HEK293 (cell line): ENCODE results near the gene FCN1.

Experiments
- CTCF ChIP-seq: fragments of 450-650 bp; formaldehyde crosslinking; IDR thresholded peaks from 2 replicates; pipeline ENCODE4 v1.5.1; 2016; ENCODE audit warnings: missing biosample characterization, missing genetic modification characterization
- HOXA7 ChIP-seq: sonication (generic); formaldehyde crosslinking; IDR thresholded peaks from 2 replicates; pipeline ENCODE4 v1.8.1; 2022; ENCODE audit warnings: missing genetic modification reagents, borderline replicate concordance
- HOXD13 ChIP-seq: sonication (generic); formaldehyde crosslinking; IDR thresholded peaks from 2 replicates; pipeline ENCODE4 v1.8.0; 2022; ENCODE audit warnings: missing genetic modification reagents, borderline replicate concordance
- KLF8 ChIP-seq: fragments of 450-650 bp; formaldehyde crosslinking; IDR thresholded peaks from 2 replicates; pipeline ENCODE4 v1.5.1; 2016; ENCODE audit warnings: missing biosample characterization, missing genetic modification characterization
- MYNN ChIP-seq: fragments of 450-650 bp; formaldehyde crosslinking; IDR thresholded peaks from 2 replicates; pipeline ENCODE4 v1.5.1; 2016; ENCODE audit warnings: missing biosample characterization, missing genetic modification characterization, borderline replicate concordance
- PRDM10 ChIP-seq: fragments of 450-650 bp; formaldehyde crosslinking; IDR thresholded peaks from 2 replicates; pipeline ENCODE4 v1.5.1; 2016; ENCODE audit warnings: missing biosample characterization, missing genetic modification characterization
- SETDB1 ChIP-seq: IDR thresholded peaks from one replicate; pipeline ENCODE4 v1.6.1; 2017; ENCODE audit warnings: mild to moderate bottlenecking, low read length, moderate library complexity, mixed read lengths; ENCODE audit not compliant: insufficient read length
- ZBTB20 ChIP-seq: fragments of 450-650 bp; formaldehyde crosslinking; IDR thresholded peaks from 2 replicates; pipeline ENCODE4 v1.5.1; 2016; ENCODE audit warnings: missing biosample characterization, missing genetic modification characterization
- ZBTB26 ChIP-seq: fragments of 450-650 bp; formaldehyde crosslinking; optimal IDR thresholded peaks from 2 replicates; pipeline ENCODE3; 2016; ENCODE audit warnings: missing biosample characterization, mild to moderate bottlenecking, missing genetic modification characterization
- ZBTB44 ChIP-seq: fragments of 450-650 bp; IDR thresholded peaks from 2 replicates; pipeline ENCODE4 v1.5.1; 2018; ENCODE audit warnings: missing biosample characterization, mild to moderate bottlenecking, missing genetic modification characterization
- ZBTB6 ChIP-seq: fragments of 450-650 bp; formaldehyde crosslinking; IDR thresholded peaks from 2 replicates; pipeline ENCODE4 v1.5.1; 2017; ENCODE audit warnings: missing biosample characterization, missing genetic modification characterization
- ZBTB7A ChIP-seq: fragments of 450-650 bp; formaldehyde crosslinking; IDR thresholded peaks from 2 replicates; pipeline ENCODE4 v1.5.1; 2016; ENCODE audit warnings: low read depth, missing biosample characterization, missing genetic modification characterization
- ZFHX2 ChIP-seq: fragments of 450-650 bp; formaldehyde crosslinking; conservative IDR thresholded peaks from 2 replicates; pipeline ENCODE4 v1.5.1; 2016; ENCODE audit warnings: missing biosample characterization, missing genetic modification characterization
- ZFP69B ChIP-seq: fragments of 450-650 bp; formaldehyde crosslinking; IDR thresholded peaks from 2 replicates; pipeline ENCODE4 v1.5.1; 2016; ENCODE audit warnings: missing biosample characterization, missing genetic modification characterization
- ZNF112 ChIP-seq: fragments of 450-650 bp; formaldehyde crosslinking; IDR thresholded peaks from 2 replicates; pipeline ENCODE4 v1.5.0; 2017; ENCODE audit warnings: missing biosample characterization, missing genetic modification characterization
- ZNF121 ChIP-seq: fragments of 450-650 bp; formaldehyde crosslinking; IDR thresholded peaks from 2 replicates; pipeline ENCODE4 v1.5.1; 2016; ENCODE audit warnings: missing biosample characterization, missing genetic modification characterization
- ZNF132 ChIP-seq: fragments of 450-650 bp; formaldehyde crosslinking; IDR thresholded peaks from 2 replicates; pipeline ENCODE4 v1.5.1; 2017; ENCODE audit warnings: missing biosample characterization, missing genetic modification characterization, borderline replicate concordance
- ZNF211 ChIP-seq: fragments of 450-650 bp; formaldehyde crosslinking; IDR thresholded peaks from 2 replicates; pipeline ENCODE4 v1.5.1; 2016; ENCODE audit warnings: low read depth, missing biosample characterization, missing genetic modification characterization
- ZNF248 ChIP-seq: fragments of 450-650 bp; formaldehyde crosslinking; IDR thresholded peaks from 2 replicates; pipeline ENCODE4 v1.5.1; 2017; ENCODE audit warnings: missing biosample characterization, missing genetic modification characterization
- ZNF391 ChIP-seq: fragments of 450-650 bp; formaldehyde crosslinking; IDR thresholded peaks from 2 replicates; pipeline ENCODE4 v1.5.1; 2016; ENCODE audit warnings: low read depth, missing biosample characterization, missing genetic modification characterization, borderline replicate concordance
- ZNF404 ChIP-seq: fragments of 450-650 bp; formaldehyde crosslinking; IDR thresholded peaks from 2 replicates; pipeline ENCODE4 v1.5.1; 2017; ENCODE audit warnings: missing biosample characterization, missing genetic modification characterization
- ZNF48 ChIP-seq: fragments of 450-650 bp; formaldehyde crosslinking; IDR thresholded peaks from 2 replicates; pipeline ENCODE4 v1.5.1; 2016; ENCODE audit warnings: missing biosample characterization, missing genetic modification characterization
- ZNF555 ChIP-seq: fragments of 450-650 bp; formaldehyde crosslinking; conservative IDR thresholded peaks from 2 replicates; pipeline ENCODE4 v1.5.1; 2017; ENCODE audit warnings: missing biosample characterization, mild to moderate bottlenecking, missing genetic modification characterization, inconsistent platforms
- ZNF660 ChIP-seq: fragments of 450-650 bp; IDR thresholded peaks from 2 replicates; pipeline ENCODE4 v1.5.1; 2018; ENCODE audit warnings: missing biosample characterization, mild to moderate bottlenecking, missing genetic modification characterization
- ZNF707 ChIP-seq: fragments of 450-650 bp; formaldehyde crosslinking; IDR thresholded peaks from 2 replicates; pipeline ENCODE4 v1.5.1; 2016; ENCODE audit warnings: missing biosample characterization, missing genetic modification characterization
- ZNF76 ChIP-seq: fragments of 450-650 bp; formaldehyde crosslinking; IDR thresholded peaks from 2 replicates; pipeline ENCODE4; 2016; ENCODE audit warnings: low read depth, missing biosample characterization, missing genetic modification characterization, borderline replicate concordance
- ZNF777 ChIP-seq: fragments of 450-650 bp; formaldehyde crosslinking; IDR thresholded peaks from 2 replicates; pipeline ENCODE4 v1.5.1; 2017; ENCODE audit warnings: missing biosample characterization, missing genetic modification characterization, borderline replicate concordance
- ZSCAN23 ChIP-seq: fragments of 450-650 bp; formaldehyde crosslinking; IDR thresholded peaks from 2 replicates; pipeline ENCODE4 v1.5.1; 2016; ENCODE audit warnings: missing biosample characterization, missing genetic modification characterization
- ZSCAN30 ChIP-seq: fragments of 450-650 bp; IDR thresholded peaks from 2 replicates; pipeline ENCODE4 v1.5.1; 2018; ENCODE audit warnings: missing biosample characterization, mild to moderate bottlenecking, missing genetic modification characterization, moderate library complexity
- ZXDB ChIP-seq: fragments of 450-650 bp; formaldehyde crosslinking; IDR thresholded peaks from 2 replicates; pipeline ENCODE4 v1.5.1; 2016; ENCODE audit warnings: missing biosample characterization, missing genetic modification characterization

FCN1 gene

GRCh38 chr9:134895908-134896833, 21.5 kb downstream of the FCN1 start (continued):
- TF ChIP-seq ZNF112 (tag by site-specific recombination) (no peak), CTCF (tag by site-specific recombination) (no peak), ZNF555 (tag by site-specific recombination) (no peak), ZNF48 (no peak), ZNF404 (no peak), ZBTB26 (tag by site-specific recombination) (no peak), ZSCAN30 (peak; percentile 67; the same call in 1 of the 2 replicates), ZXDB (tag by site-specific recombination) (peak; percentile 67), ZNF132 (no peak), ZNF707 (tag by site-specific recombination) (peak; percentile 74; the same call in 1 of the 2 replicates), ZNF777 (tag by site-specific recombination) (no peak), MYNN (tag by site-specific recombination) (0 out of 2 replicates have a peak, but pooled peaks have one; percentile 43), HOXD13 (CRISPR knock-in tag) (0 out of 2 replicates have a peak, but pooled peaks have one; percentile 28), KLF8 (tag by site-specific recombination) (peak; percentile 76), ZNF660 (tag by site-specific recombination) (peak; percentile 86), ZFHX2 (tag by site-specific recombination) (peak; percentile 53; the same call in 1 of the 2 replicates), PRDM10 (tag by site-specific recombination) (peak; percentile 48; the same call in 1 of the 2 replicates), ZBTB20 (peak; percentile 82; the same call in 1 of the 2 replicates), ZFP69B (tag by site-specific recombination) (peak; percentile 85), ZNF391 (no peak; the same call in 1 of the 2 replicates), SETDB1 (no peak), ZNF211 (tag by site-specific recombination) (no peak), ZBTB6 (tag by site-specific recombination) (no peak), ZBTB44 (peak; percentile 79), ZBTB7A (tag by site-specific recombination) (no peak), ZSCAN23 (tag by site-specific recombination) (0 out of 2 replicates have a peak, but pooled peaks have one; percentile 34), ZNF121 (tag by site-specific recombination) (no peak), ZNF76 (tag by site-specific recombination) (peak; percentile 68), HOXA7 (CRISPR knock-in tag) (no peak), ZNF248 (tag by site-specific recombination) (no peak)
